Brain microvascular endothelial cell (primary cell): Measurements from ENCODE around the gene TMIE.

Experiments
- DNase-seq: peaks from one replicate; pipeline ENCODE4 v3.0.0-alpha.2; 2020
- H3K27ac ChIP-seq: fragments of 250-450 bp; sonication (Bioruptor Pico); 2 replicates; pipeline ENCODE4 v1.5.1; 2020; ENCODE audit warnings: mild to moderate bottlenecking, moderate library complexity
- H3K27me3 ChIP-seq: fragments of 250-450 bp; sonication (Bioruptor Pico); replicated peaks from 2 replicates; pipeline ENCODE4 v1.5.1; 2020; ENCODE audit warnings: mild to moderate bottlenecking
- H3K36me3 ChIP-seq: fragments of 250-450 bp; sonication (Bioruptor Pico); replicated peaks from 2 replicates; pipeline ENCODE4 v1.5.1; 2020; ENCODE audit warnings: mild to moderate bottlenecking
- H3K4me3 ChIP-seq: 2 replicates; pipeline ENCODE4 v1.5.1; 2011; ENCODE audit warnings: low read depth, mild to moderate bottlenecking, control low read depth, low read length, moderate library complexity
- in situ Hi-C: cut with HindIII; loops from 2 replicates; pipeline ENCODE4 v1.10.0; 2017; ENCODE audit warnings: low sequenced_read_pairs, low pct_ligation_motif_present
- TF ChIP-seq, protein P1 (sequence below): IDR thresholded peaks from 2 replicates; pipeline ENCODE4 v1.5.1; 2011; ENCODE audit warnings: low read depth, mild to moderate bottlenecking, moderate library complexity, low read length, control low read depth, inconsistent platforms; ENCODE audit errors: missing control alignments

The TMIE gene

DNA sequence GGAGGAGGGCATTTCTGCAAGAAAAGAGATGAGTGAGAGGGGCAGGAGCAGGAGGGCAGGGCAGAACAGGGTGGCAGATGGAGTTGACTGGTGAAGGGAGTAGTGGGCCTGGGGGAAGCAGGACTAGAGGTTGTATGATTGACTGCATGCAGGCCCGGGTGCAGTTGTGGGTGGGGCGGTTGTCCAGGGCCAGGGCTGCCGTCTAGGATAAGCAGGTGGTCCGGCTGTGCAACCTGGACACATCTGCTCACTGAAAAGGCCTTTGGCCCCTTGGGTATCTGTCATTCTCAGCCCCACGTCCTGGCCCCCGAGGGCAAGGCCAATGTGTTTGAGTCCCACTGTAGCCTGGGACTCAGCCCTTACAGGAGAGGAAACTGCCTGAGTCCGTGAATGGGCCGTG lies 33.1 kb upstream of the TMIE start:
- in situ Hi-C loops, result no loop called here
- DNase-seq, result no peak
- no peak overlapping the region for H3K27ac ChIP-seq

GRCh38 chr3:46668591-46668990 lies 32.6 kb upstream of the TMIE start:
- no peak for DNase-seq
- Histone ChIP-seq H3K27me3 (no peaks in the 10 kb centered on the region), H3K36me3 (no peaks in the 10 kb centered on the region), H3K27ac (no peak overlapping the region), H3K4me3 (no peak overlapping the region)
- in situ Hi-C loops, result no loop called here
- TF ChIP-seq, protein P1, sequence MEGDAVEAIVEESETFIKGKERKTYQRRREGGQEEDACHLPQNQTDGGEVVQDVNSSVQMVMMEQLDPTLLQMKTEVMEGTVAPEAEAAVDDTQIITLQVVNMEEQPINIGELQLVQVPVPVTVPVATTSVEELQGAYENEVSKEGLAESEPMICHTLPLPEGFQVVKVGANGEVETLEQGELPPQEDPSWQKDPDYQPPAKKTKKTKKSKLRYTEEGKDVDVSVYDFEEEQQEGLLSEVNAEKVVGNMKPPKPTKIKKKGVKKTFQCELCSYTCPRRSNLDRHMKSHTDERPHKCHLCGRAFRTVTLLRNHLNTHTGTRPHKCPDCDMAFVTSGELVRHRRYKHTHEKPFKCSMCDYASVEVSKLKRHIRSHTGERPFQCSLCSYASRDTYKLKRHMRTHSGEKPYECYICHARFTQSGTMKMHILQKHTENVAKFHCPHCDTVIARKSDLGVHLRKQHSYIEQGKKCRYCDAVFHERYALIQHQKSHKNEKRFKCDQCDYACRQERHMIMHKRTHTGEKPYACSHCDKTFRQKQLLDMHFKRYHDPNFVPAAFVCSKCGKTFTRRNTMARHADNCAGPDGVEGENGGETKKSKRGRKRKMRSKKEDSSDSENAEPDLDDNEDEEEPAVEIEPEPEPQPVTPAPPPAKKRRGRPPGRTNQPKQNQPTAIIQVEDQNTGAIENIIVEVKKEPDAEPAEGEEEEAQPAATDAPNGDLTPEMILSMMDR, result no peak

More for the DNA sequence above, 33.1 kb upstream of the TMIE start:
- TF ChIP-seq, protein P1, result no peak
- Histone ChIP-seq H3K27me3 (peaks cover 2% of the 10 kb centered on the region), H3K4me3 (no peak overlapping the region), H3K36me3 (no peaks in the 10 kb centered on the region)

DNA sequence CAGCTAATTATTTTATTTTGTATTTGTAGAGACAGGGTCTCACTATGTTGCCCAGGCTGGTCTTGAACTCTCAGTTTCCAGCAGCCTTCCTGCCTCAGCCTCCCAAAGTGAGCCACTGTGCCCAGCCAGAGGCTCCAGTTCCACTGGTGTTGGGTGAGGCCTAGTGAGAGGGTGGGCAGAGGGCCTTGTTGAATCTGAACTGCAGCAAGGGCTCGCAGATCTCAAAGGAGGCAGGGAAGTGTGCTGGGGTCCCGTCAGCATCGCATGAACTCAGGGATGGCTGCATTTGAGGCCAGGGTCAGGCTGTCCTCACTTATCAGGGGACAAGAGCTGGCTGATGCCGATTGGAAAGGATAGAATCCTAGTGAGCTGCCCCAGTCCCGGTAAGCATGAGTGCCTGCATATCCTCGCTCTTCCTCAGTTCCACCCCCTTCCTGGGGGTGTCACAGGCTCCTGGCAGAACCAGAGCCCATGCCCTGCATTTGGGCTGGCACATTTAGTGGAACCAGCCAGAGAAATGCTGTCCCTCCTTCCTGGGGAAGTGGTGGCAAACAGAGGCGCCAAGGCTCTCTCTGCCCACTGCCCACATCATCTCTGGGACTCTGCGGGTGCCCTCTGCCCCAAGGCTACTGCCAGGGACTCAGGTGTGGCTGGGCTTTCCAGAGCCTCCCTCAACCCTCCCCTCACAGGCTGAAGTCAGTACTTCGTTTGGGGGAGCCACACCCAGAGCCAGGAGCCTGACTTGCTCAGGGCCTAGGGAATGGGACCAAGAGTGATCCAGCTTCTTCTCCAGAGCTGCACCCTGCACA lies 31.8 kb upstream of the TMIE start:
- Histone ChIP-seq H3K27me3 (no peaks in the 10 kb centered on the region), H3K36me3 (no peaks in the 10 kb centered on the region), H3K4me3 (no peak overlapping the region), H3K27ac (no peak overlapping the region)
- in situ Hi-C loops, result no loop called here
- DNase-seq, result no peak
- TF ChIP-seq, protein P1, result no peak

GRCh38 chr3:46670000-46670890 lies 30.9 kb upstream of the TMIE start:
- TF ChIP-seq, protein P1, result no peak
- DNase-seq, result no peak
- in situ Hi-C loops, result no loop called here
- no peak overlapping the region for H3K4me3 ChIP-seq
- H3K27me3 ChIP-seq, result no peaks in the 10 kb centered on the region
- no peak overlapping the region for H3K27ac ChIP-seq
- no peaks in the 10 kb centered on the region for H3K36me3 ChIP-seq

DNA sequence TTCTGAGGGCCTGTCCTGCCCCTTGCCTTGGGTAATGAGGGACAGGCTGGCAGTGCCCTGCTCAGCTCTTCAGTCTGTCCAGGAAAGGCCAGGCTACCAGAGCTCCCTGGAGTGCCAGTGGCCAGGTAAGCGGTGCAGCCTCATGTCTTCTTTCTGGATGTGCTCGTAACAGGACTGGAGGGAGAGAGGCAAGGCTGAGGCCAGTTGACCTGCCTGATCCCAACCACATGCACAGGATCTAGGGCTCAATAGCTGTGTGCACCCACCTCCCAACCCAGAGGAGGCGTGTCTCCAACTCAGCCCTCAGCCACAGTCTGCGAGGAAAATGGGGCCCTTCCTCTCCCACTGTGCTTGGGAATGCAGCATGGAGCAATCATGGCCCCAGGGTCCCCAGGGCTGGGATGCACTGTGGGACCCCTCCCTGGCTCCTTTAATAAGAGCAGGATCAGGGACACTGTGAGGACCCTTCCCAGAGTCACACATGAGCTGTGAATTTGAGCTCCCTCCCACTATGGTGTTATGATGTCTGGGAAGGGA lies 30.2 kb upstream of the TMIE start:
- H3K27me3 ChIP-seq, result no peaks in the 10 kb centered on the region
- in situ Hi-C loops, result no loop called here
- DNase-seq, result no peak

More for the DNA sequence above, 30.2 kb upstream of the TMIE start:
- Histone ChIP-seq H3K36me3 (no peaks in the 10 kb centered on the region), H3K27ac (no peak overlapping the region), H3K4me3 (no peak overlapping the region)
- TF ChIP-seq, protein P1, result no peak
